GM18511 (cell line): ENCODE results near the gene MRPS5.
"Not testable (repeated sequence)": the region's sequence is repeated elsewhere in the genome, so short reads cannot be mapped to it uniquely, and the experiment has no call there.

ENCODE experiments used
- ATAC-seq: cut with Tn5 transposase; IDR thresholded peaks from one replicate; pipeline ENCODE4 v1.9.1; 2021; ENCODE audit warnings: mild to moderate bottlenecking, moderate library complexity; ENCODE audit not compliant: unreplicated experiment

The MRPS5 gene

GRCh38 chr2:95121407-95122196 is at the start of gene MRPS5:
MRPS5 (minus strand) TSS chr2:95121808; CDS start chr2:95121791, 17 bp downstream.
- ATAC-seq = peak; percentile 96

- peak; percentile 17 for ATAC-seq
Measured at GRCh38 chr2:95166065-95166763, 44.6 kb upstream of the MRPS5 start.

GRCh38 chr2:95165371-95166064 is 43.9 kb upstream of the MRPS5 start, which contains the start of gene ZNF2:
ZNF2 (plus strand) TSS chr2:95165809; CDS start chr2:95176227, 10,418 bp downstream.
- peak; percentile 93 for ATAC-seq

- peak; percentile 21 for ATAC-seq
Measured at GRCh38 chr2:95165030-95165370, 43.4 kb upstream of the MRPS5 start.

- ATAC-seq = peak; percentile 93
Measured at GRCh38 chr2:95159690-95160449, 38.3 kb upstream of the MRPS5 start, which contains the start of gene ZNF514. ZNF514 (minus strand) TSS chr2:95159848; CDS start chr2:95153253, 6,595 bp downstream.

- ATAC-seq = peak; percentile 61
Measured at GRCh38 chr2:95158891-95159619, 37.4 kb upstream of the MRPS5 start.

GRCh38 chr2:95158441-95158840 is 36.8 kb upstream of the MRPS5 start:
- ATAC-seq = no peak

GRCh38 chr2:95149397-95149984 is 27.9 kb upstream of the MRPS5 start:
- no peak for ATAC-seq

GRCh38 chr2:95143838-95144237 is 22.2 kb upstream of the MRPS5 start:
- no peak for ATAC-seq

- ATAC-seq = no peak
Measured at GRCh38 chr2:95138702-95139101, 17.1 kb upstream of the MRPS5 start.

- peak; percentile 20 for ATAC-seq
Measured at GRCh38 chr2:95122197-95122551, 566 bp upstream of the MRPS5 start.

GRCh38 chr2:95121093-95121406 is 558 bp downstream of the MRPS5 start:
- peak; percentile 7 for ATAC-seq

GRCh38 chr2:95115418-95115817 is 6.2 kb downstream of the MRPS5 start:
- ATAC-seq = peak; percentile 96

GRCh38 chr2:95113464-95113863 is 8.1 kb downstream of the MRPS5 start:
- ATAC-seq = no peak

- no peak for ATAC-seq
Measured at GRCh38 chr2:95110395-95110794, 11.2 kb downstream of the MRPS5 start.

- ATAC-seq = no peak
Measured at GRCh38 chr2:95109260-95109659, 12.3 kb downstream of the MRPS5 start.

- no peak for ATAC-seq
Measured at GRCh38 chr2:95106081-95106480, 15.5 kb downstream of the MRPS5 start.

- ATAC-seq = no peak
Measured at GRCh38 chr2:95104606-95105005, 17.0 kb downstream of the MRPS5 start.

- ATAC-seq = no peak
Measured at GRCh38 chr2:95099910-95100309, 21.7 kb downstream of the MRPS5 start.

- ATAC-seq = not testable (repeated sequence)
Measured at GRCh38 chr2:95098273-95098672, 23.3 kb downstream of the MRPS5 start.
